HG03159 (cell line): Measurements from ENCODE around the gene SIVA1.

Experiments
- ATAC-seq: cut with Tn5 transposase; IDR thresholded peaks from one replicate; pipeline ENCODE4 v1.9.1; 2021; ENCODE audit warnings: mild to moderate bottlenecking, moderate library complexity; ENCODE audit not compliant: unreplicated experiment

Gene SIVA1

GRCh38 chr14:104783484-104784217 is 30.7 kb downstream of the SIVA1 start:
- no peak for ATAC-seq

- no peak for ATAC-seq
Measured at GRCh38 chr14:104784218-104784568, 31.2 kb downstream of the SIVA1 start.

- ATAC-seq = no peak
Measured at GRCh38 chr14:104784846-104785707, 32.1 kb downstream of the SIVA1 start.

- ATAC-seq = no peak
Measured at GRCh38 chr14:104785708-104786080, 32.7 kb downstream of the SIVA1 start.

GRCh38 chr14:104786091-104786586 is 33.2 kb downstream of the SIVA1 start:
- no peak for ATAC-seq

- no peak for ATAC-seq
Measured at GRCh38 chr14:104786726-104787675, 34.1 kb downstream of the SIVA1 start.

GRCh38 chr14:104787736-104788135 is 34.8 kb downstream of the SIVA1 start:
- no peak for ATAC-seq

- ATAC-seq = no peak
Measured at GRCh38 chr14:104788161-104788818, 35.3 kb downstream of the SIVA1 start.

GRCh38 chr14:104788873-104789663 is 36.1 kb downstream of the SIVA1 start:
- no peak for ATAC-seq

- ATAC-seq = no peak
Measured at GRCh38 chr14:104789752-104790743, 37.1 kb downstream of the SIVA1 start.

GRCh38 chr14:104791425-104791824 is 38.5 kb downstream of the SIVA1 start:
- ATAC-seq = no peak

- ATAC-seq = no peak
Measured at GRCh38 chr14:104792101-104792884, 39.3 kb downstream of the SIVA1 start.

GRCh38 chr14:104792945-104793702 is 40.2 kb downstream of the SIVA1 start:
- no peak for ATAC-seq

GRCh38 chr14:104793703-104793959 is 40.7 kb downstream of the SIVA1 start:
- ATAC-seq = no peak

GRCh38 chr14:104794099-104794498 is 41.2 kb downstream of the SIVA1 start:
- ATAC-seq = no peak

- ATAC-seq = peak; percentile 8
Measured at GRCh38 chr14:104794631-104794992, 41.7 kb downstream of the SIVA1 start.
